SKM-1 (cell line): ENCODE data around the gene BBS7.
A peak's percentile ranks its signal among the peaks of the same experiment; 100 is the strongest.

Source experiments
- DNase-seq: peaks from one replicate; lab custom pipeline; 2025; ENCODE audit not compliant: unreplicated experiment; lab: John Stamatoyannopoulos, UW

BBS7 gene

GRCh38 chr4:121829511-121829910, 40.8 kb downstream of the BBS7 start:
- no peak for DNase-seq

GRCh38 chr4:121827853-121828252, 42.4 kb downstream of the BBS7 start:
- DNase-seq = no peak

DNA sequence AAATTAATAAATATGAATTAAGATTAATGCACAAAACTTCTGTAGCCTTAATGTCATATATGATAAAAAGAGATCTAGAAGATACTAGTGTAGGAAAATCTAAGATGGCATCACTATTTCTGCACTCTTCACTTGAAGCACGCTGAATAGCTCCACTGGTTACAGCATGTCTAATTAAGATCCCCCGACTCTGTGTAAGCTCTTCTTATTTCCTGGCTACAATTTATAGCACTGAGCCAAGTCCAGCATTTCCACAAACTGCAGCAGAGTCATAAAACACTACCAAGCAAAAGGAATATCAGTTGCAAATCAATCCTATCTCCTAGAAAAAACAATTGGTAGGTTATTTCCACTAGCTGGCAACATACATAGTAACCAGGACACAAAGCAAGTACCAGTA, 45.3 kb downstream of the BBS7 start:
- no peak for DNase-seq

DNA sequence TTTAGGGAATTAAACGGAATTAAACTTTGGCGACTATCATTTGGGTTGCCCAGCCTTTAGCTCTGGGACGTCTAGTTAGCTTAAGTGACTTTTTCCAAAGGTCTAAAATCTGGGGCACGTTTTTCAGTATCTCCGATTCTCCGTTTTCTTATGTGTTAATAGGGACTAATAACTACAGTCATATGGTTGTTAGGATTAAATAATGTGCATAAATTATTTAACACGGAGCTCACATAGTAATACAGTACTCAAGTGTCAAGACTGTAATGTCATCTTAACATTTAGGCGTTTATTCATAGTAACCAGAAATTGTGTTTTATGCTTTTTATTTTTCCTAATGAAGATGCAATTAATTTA, 46.1 kb downstream of the BBS7 start:
- DNase-seq = no peak

DNA sequence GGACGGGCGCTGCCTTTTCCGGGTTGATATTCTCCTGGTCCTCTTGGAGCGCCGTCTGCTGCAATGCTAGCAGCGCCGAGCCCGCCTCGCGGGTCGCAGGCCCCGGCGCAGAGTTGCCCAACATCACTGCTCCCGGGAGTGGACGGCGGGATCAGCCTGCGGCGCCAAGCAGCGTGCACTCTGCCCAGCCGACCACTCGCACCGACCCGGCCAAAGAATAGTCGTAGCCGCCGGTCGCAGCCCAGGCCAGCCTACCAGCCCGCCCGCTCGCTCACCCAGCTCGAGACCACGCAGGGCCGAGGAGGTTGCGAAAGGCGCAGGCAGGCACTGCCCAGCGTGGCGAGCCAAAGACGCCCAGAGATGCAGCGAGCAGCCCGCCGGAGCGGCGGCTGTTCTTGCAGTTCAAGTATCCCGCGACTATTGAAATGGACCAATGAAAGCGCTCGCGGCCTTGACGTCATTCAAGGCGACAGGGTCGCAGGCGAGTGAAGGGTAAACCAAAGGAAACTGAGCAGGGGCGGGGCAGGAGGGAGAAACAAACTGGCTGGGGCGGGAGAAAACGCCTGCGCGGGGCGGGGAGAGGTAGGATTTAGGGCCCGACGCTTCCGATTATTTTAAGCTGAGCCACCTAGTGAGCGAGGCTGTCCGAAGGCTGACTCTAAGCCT, 46.6 kb downstream of the BBS7 start, which contains the start of gene CCNA2:
CCNA2 (minus strand) TSS at position 379 of the 666 bp plus-strand sequence; CDS start at position 124, 255 bp downstream.
- peak; percentile 96 for DNase-seq

DNA sequence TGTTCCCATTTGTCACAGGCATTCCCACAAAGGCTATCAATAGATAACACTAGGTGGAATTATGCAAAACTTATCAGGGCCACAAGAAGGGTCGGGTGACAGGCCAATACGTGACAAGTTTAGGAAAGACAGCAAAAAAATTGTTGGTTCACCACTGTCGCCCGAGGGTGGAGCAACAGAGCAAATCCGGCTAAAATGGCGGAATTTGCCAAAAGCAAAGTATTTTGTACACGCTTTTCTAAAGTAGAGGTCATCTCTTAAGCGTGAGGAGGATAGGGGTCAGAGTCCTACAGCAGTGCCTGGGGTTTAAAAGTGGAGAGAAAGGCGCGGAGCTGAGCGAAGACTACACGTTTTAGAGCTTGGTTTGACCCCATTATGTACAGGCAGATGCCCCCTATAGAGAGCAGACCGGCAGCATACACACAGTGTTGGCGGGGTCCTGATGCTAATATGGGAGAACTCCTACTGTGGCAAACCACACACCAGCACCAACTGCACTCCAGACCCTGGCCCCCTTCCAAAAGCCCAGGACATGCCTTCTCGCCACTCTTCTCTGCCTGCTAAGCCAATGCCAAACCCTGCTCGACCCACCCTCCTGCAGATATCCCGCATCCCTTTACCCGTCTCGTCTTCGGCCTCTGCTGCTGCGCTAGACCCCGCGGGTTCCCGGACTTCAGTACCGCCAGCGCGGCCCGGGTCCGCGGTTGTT, 47.3 kb downstream of the BBS7 start:
- DNase-seq = no peak

- no peak for DNase-seq
Observed at GRCh38 chr4:121822047-121822446, 48.2 kb downstream of the BBS7 start.

GRCh38 chr4:121819216-121819965, 50.9 kb downstream of the BBS7 start:
- DNase-seq = no peak

- DNase-seq = no peak
Observed at GRCh38 chr4:121818215-121818614, 52.1 kb downstream of the BBS7 start.

DNA sequence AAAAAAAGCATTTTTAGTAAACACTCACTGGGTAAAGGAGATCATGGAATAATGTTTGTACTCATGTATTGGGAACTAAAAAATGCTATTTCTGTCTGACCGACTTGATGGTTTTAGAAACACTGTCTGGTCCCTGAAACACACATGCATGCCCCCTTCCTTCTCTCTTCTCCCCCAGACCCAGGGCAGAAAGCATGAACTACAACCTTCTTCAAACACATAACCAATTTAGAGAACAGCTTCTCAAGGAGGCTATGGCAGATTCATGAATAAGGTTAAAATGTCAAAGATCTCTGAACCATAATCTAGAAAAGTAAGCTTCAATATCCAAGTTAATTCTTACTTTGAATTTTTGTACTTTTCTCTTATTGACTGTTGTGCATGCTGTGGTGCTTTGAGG, 52.6 kb downstream of the BBS7 start:
- DNase-seq = no peak

GRCh38 chr4:121817006-121817405, 53.3 kb downstream of the BBS7 start:
- DNase-seq = no peak

DNA sequence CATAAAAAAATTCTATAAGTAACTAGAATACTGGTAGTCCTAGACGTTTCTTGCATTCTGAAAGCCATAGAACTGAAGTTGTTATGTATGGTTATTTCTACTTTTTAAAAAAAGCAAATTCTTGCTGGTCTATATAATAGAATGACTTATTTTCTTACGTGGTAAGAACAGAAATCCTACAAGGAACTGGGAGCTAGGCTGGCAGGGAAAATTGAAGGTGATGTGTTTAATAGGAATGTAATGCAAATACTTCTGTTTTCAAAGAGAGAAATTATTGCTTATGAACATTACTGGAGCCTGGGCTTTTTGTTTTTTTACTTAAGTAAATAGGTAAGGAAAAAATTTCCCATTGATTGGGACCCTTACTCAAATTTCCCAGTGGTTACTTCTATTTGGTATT, 55.5 kb downstream of the BBS7 start:
- DNase-seq = no peak

GRCh38 chr4:121811122-121811521, 59.2 kb downstream of the BBS7 start:
- DNase-seq = no peak

DNA sequence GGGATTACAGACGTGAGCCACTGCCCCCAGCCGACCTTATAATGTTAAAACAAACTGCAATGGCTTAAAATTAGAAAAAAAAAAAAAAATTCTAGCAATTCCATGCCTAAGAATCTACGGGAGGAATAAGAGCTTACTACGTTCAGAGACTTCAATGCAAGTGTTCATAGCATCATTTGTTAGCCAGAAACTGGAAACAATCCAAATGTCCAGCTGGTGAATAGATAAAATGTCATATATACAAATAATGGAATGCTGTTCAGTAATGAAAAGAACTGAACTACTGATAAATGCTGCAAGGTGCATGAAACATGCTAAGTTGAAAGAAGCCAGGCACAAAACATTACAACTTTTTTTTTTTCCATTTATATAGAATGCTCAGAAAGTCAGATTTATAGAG, 63.9 kb downstream of the BBS7 start:
- no peak for DNase-seq

GRCh38 chr4:121801715-121802075, 68.6 kb downstream of the BBS7 start:
- no peak for DNase-seq

DNA sequence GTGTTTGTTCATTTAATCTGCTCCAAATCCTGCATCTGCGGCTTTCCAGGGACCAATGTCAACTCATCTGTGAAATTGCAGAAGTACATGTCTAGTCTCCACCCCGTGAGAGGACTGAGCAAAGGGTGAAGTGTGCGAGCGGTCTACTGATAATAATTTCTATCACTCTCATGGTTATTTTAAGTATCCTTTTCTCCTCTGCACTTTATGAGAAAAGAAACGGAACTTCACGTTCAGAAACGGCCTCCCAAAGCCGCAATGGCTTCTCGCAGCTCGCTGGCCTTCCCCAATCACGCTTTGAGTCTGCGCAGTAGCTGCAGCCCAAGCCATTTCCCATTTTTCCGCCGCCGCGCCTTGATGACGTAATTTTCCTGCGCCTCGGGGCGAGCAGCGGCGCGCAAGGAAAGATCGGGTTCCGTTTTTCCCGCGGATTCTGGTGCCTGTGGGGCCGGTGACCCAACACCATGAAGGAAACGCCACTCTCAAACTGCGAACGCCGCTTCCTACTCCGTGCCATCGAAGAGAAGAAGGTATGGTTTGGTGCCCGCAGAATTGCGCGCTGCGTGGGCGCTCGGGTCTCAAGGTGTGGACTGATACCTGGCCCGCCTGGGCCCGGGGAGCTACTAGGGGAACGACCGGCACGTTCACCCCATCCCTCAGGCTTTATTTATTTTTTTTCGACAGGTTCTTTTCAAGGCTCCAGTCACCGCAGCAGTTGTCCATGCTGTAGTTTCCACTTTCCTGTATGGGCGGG, 69.1 kb downstream of the BBS7 start, which contains the start of gene EXOSC9:
EXOSC9 (plus strand) TSS at position 363 of the 754 bp plus-strand sequence; CDS start at position 465, 102 bp downstream.
- DNase-seq = peak; percentile 75

DNA sequence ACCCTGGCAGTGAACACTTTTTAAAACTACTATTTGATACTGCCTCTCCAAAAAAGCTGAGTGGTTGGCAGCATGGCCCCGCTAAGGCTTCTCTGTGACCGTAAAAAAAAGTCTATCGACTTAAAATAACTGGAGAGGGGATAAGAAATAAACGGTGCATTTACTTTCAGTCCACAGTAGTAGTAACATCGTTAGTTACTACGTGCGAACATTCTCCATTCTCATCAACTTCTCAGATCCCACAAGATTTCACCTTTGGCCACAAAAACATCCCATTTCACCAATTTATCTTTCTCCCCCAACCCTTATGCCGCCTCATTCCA, 69.7 kb downstream of the BBS7 start:
- DNase-seq = no peak

GRCh38 chr4:121799867-121800501, 70.3 kb downstream of the BBS7 start:
- DNase-seq = no peak

- no peak for DNase-seq
Observed at GRCh38 chr4:121799208-121799823, 71.0 kb downstream of the BBS7 start.

- DNase-seq = no peak
Observed at GRCh38 chr4:121796283-121796682, 74.0 kb downstream of the BBS7 start.
